ENCODE results near the gene ADAP1. TPM values are rescaled to one million over a fixed set of nuclear protein-coding genes. Genes with fewer than 3 reads are reported as not detected.

The ADAP1 gene
- total RNA-seq, 1 donor = 0.72 TPM

GRCh38 chr7:931871-932650, 22.4 kb downstream of the ADAP1 start:
- H3K4me3 ChIP-seq (ENCODE audit: low read depth, low read length) = no peak overlapping the region
- TF ChIP-seq, protein P1, sequence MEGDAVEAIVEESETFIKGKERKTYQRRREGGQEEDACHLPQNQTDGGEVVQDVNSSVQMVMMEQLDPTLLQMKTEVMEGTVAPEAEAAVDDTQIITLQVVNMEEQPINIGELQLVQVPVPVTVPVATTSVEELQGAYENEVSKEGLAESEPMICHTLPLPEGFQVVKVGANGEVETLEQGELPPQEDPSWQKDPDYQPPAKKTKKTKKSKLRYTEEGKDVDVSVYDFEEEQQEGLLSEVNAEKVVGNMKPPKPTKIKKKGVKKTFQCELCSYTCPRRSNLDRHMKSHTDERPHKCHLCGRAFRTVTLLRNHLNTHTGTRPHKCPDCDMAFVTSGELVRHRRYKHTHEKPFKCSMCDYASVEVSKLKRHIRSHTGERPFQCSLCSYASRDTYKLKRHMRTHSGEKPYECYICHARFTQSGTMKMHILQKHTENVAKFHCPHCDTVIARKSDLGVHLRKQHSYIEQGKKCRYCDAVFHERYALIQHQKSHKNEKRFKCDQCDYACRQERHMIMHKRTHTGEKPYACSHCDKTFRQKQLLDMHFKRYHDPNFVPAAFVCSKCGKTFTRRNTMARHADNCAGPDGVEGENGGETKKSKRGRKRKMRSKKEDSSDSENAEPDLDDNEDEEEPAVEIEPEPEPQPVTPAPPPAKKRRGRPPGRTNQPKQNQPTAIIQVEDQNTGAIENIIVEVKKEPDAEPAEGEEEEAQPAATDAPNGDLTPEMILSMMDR (IDR thresholded peaks at IDR 0.05; ENCODE audit: insufficient read depth, low read length) = no peak
- no peak for DNase-seq (ENCODE audit: low read depth)

DNA sequence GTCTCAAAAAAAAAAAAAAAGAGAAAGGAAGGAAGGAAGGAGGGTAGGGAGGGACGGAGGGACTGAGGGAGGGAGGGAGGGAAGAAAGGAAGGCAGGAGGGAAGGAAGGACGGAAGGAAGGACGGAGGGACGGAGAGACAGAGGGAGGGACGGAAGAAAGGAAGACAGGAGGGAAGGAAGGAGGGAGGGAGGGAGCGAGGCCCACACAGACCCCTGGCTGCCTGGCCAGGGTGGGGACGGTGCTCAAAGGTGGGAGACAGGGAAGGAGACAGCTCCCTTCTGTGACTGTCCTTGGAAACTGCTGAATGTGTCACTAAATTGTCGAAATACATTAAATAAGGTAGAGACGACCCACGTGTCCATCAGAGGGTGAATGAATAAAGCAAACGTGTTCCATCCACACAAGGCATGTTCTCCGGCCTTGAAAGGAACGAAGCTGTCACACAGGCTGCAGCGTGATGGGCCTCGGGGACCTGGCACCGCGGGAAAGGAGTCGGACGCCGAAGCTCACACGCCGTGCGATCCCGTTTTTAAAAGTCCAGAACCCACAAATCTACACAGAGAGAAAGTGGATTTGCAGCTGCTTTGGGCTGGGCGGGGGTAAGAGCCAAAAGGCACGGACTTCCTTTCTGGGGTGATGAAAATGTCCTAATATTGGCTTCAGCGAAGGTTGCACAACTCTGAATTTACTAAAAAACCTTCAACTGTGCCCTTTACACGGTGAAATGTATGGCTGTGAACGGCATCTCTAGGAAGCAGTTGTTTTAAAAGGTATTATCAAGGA, 23.3 kb downstream of the ADAP1 start:
- TF ChIP-seq, protein P1 (IDR thresholded peaks at IDR 0.05; ENCODE audit: insufficient read depth, low read length) = no peak
- DNase-seq (ENCODE audit: low read depth) = no peak

GRCh38 chr7:929311-929711, 25.2 kb downstream of the ADAP1 start:
- TF ChIP-seq, protein P1 (IDR thresholded peaks at IDR 0.05; ENCODE audit: insufficient read depth, low read length) = no peak
- H3K4me3 ChIP-seq (ENCODE audit: low read depth, low read length) = no peak overlapping the region
- no peak for DNase-seq (ENCODE audit: low read depth)

More for the DNA sequence above, 23.3 kb downstream of the ADAP1 start:
- H3K4me3 ChIP-seq (ENCODE audit: low read depth, low read length) = no peak overlapping the region

DNA sequence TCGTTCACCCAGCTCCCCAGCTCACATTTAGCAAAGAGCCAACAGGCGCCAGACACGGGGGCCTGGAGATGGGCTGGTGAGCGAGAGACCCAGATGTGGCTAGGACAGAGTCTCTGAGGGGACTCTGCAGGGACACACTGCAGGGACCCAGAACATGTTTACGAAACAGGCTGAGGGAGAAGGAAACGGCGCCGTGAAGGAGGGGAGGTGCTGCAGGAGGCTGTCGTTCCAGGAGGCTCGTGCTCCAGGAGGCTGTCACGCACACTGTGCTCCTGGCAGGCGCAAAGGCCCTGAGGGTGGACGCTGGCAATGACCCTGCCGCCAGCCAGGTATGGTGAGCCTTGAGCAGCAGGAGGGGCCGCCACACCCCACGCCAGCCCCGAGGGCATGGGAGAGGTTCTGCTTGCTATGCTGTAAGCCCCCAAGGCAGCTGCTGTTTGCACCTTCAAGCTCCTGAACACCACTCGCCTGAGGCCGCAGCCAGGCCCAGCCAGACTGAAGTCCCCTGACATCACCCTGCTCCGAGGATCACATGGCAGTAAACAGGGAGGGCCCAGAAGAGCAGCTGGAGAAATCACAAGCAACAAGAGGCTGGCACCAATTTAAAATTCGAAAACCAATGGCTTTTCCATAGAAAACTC, 27.3 kb downstream of the ADAP1 start:
- TF ChIP-seq, protein P1 (IDR thresholded peaks at IDR 0.05; ENCODE audit: insufficient read depth, low read length) = no peak
- no peak for DNase-seq (ENCODE audit: low read depth)
- H3K4me3 ChIP-seq (ENCODE audit: low read depth, low read length) = no peak overlapping the region

- DNase-seq (ENCODE audit: low read depth) = no peak
- no peak overlapping the region for H3K4me3 ChIP-seq (ENCODE audit: low read depth, low read length)
- TF ChIP-seq, protein P1 (IDR thresholded peaks at IDR 0.05; ENCODE audit: insufficient read depth, low read length) = no peak
These were observed 28.1 kb downstream of the ADAP1 start for GRCh38 chr7:926061-927030.

GRCh38 chr7:925601-926000, 28.9 kb downstream of the ADAP1 start:
- DNase-seq (ENCODE audit: low read depth) = no peak
- TF ChIP-seq, protein P1 (IDR thresholded peaks at IDR 0.05; ENCODE audit: insufficient read depth, low read length) = no peak
- no peak overlapping the region for H3K4me3 ChIP-seq (ENCODE audit: low read depth, low read length)
